ENCODE data around the gene LCNL1.

Gene LCNL1

GRCh38 chr9:136974817-136975535 lies 7.8 kb upstream of the LCNL1 start:
- no peak for DNase-seq (ENCODE audit: low spot score)
- H3K4me3 ChIP-seq (ENCODE audit: severe bottlenecking), result no peak overlapping the region
- no peaks in the 10 kb centered on the region for H3K36me3 ChIP-seq (ENCODE audit: low read depth)
- H3K27me3 ChIP-seq (ENCODE audit: insufficient read depth, poor library complexity, severe bottlenecking), result no peaks in the 10 kb centered on the region
- H3K27ac ChIP-seq (ENCODE audit: poor library complexity, severe bottlenecking), result no peak overlapping the region
- no peaks in the 10 kb centered on the region for H3K9me3 ChIP-seq (ENCODE audit: severe bottlenecking)
- ATAC-seq (ENCODE audit: low read depth), result peak; percentile 29; the same call in 1 of the 3 replicates
- TF ChIP-seq CTCF (IDR thresholded peaks at IDR 0.05; ENCODE audit: poor library complexity, severe bottlenecking), result no peak
- peaks cover 7% of the 10 kb centered on the region for H3K4me1 ChIP-seq (ENCODE audit: insufficient read depth, poor library complexity, severe bottlenecking)

- Histone ChIP-seq H3K4me3 (ENCODE audit: severe bottlenecking) (no peak overlapping the region), H3K9me3 (ENCODE audit: severe bottlenecking) (no peaks in the 10 kb centered on the region), H3K27ac (ENCODE audit: poor library complexity, severe bottlenecking) (no peak overlapping the region), H3K27me3 (ENCODE audit: insufficient read depth, poor library complexity, severe bottlenecking) (no peaks in the 10 kb centered on the region), H3K4me1 (ENCODE audit: insufficient read depth, poor library complexity, severe bottlenecking) (peaks cover 7% of the 10 kb centered on the region), H3K36me3 (ENCODE audit: low read depth) (no peaks in the 10 kb centered on the region)
- no peak for DNase-seq (ENCODE audit: low spot score)
- no peak for ATAC-seq (ENCODE audit: low read depth)
- no peak for TF ChIP-seq CTCF (IDR thresholded peaks at IDR 0.05; ENCODE audit: poor library complexity, severe bottlenecking)
These were observed 7.1 kb upstream of the LCNL1 start for GRCh38 chr9:136975644-136976043.

- Histone ChIP-seq H3K27ac (ENCODE audit: poor library complexity, severe bottlenecking) (no peak within 1 kb of the TSS), H3K4me1 (ENCODE audit: insufficient read depth, poor library complexity, severe bottlenecking) (peaks cover 7% of the 10 kb centered on the region), H3K27me3 (ENCODE audit: insufficient read depth, poor library complexity, severe bottlenecking) (no peaks in the 10 kb centered on the region), H3K4me3 (ENCODE audit: severe bottlenecking) (peak within 1 kb of the TSS; percentile 36), H3K36me3 (ENCODE audit: low read depth) (no peaks in the 10 kb centered on the region), H3K9me3 (ENCODE audit: severe bottlenecking) (no peaks in the 10 kb centered on the region)
- no peak for DNase-seq (ENCODE audit: low spot score)
- TF ChIP-seq CTCF (IDR thresholded peaks at IDR 0.05; ENCODE audit: poor library complexity, severe bottlenecking), result no peak
- no peak for ATAC-seq (ENCODE audit: low read depth)
These were observed 5.6 kb upstream of the LCNL1 start, which contains the start of gene PTGDS for GRCh38 chr9:136977223-136977622. PTGDS (plus strand) TSS chr9:136977504; CDS start chr9:136977579, 75 bp downstream.

GRCh38 chr9:136977649-136978072 lies 5.1 kb upstream of the LCNL1 start:
- no peaks in the 10 kb centered on the region for H3K36me3 ChIP-seq (ENCODE audit: low read depth)
- H3K4me3 ChIP-seq (ENCODE audit: severe bottlenecking), result peak overlapping the region; percentile 36
- ATAC-seq (ENCODE audit: low read depth) (no peak; the same call in 2 of the 3 replicates), DNase-seq (ENCODE audit: low spot score) (no peak)
- H3K9me3 ChIP-seq (ENCODE audit: severe bottlenecking), result no peaks in the 10 kb centered on the region
- no peak for TF ChIP-seq CTCF (IDR thresholded peaks at IDR 0.05; ENCODE audit: poor library complexity, severe bottlenecking)
- peaks cover 7% of the 10 kb centered on the region for H3K4me1 ChIP-seq (ENCODE audit: insufficient read depth, poor library complexity, severe bottlenecking)
- no peaks in the 10 kb centered on the region for H3K27me3 ChIP-seq (ENCODE audit: insufficient read depth, poor library complexity, severe bottlenecking)
- no peak overlapping the region for H3K27ac ChIP-seq (ENCODE audit: poor library complexity, severe bottlenecking)

Data from RWPE2 (cell line).